GOT3 (cell line): ENCODE measurements around the gene ZNF366.
"Not testable (repeated sequence)": the region's sequence is repeated elsewhere in the genome, so short reads cannot be mapped to it uniquely, and the experiment has no call there.

ENCODE experiments used
- DNase-seq: peaks from one replicate; lab custom pipeline; 2025; ENCODE audit warnings: mixed read lengths; lab: John Stamatoyannopoulos, UW

The ZNF366 gene

GRCh38 chr5:72438141-72438540 lies 69.1 kb downstream of the ZNF366 start:
- no peak for DNase-seq

GRCh38 chr5:72436796-72437471 lies 70.3 kb downstream of the ZNF366 start:
- no peak for DNase-seq

- no peak for DNase-seq
Measured at GRCh38 chr5:72434781-72435437, 72.3 kb downstream of the ZNF366 start.

GRCh38 chr5:72434056-72434780 lies 73.0 kb downstream of the ZNF366 start:
- no peak for DNase-seq

GRCh38 chr5:72433522-72433921 lies 73.7 kb downstream of the ZNF366 start:
- DNase-seq, result no peak

GRCh38 chr5:72428669-72429068 lies 78.5 kb downstream of the ZNF366 start:
- DNase-seq, result no peak

- no peak for DNase-seq
Measured at GRCh38 chr5:72427488-72428437, 79.4 kb downstream of the ZNF366 start.

GRCh38 chr5:72427016-72427415 lies 80.2 kb downstream of the ZNF366 start:
- DNase-seq, result no peak

GRCh38 chr5:72426019-72426418 lies 81.2 kb downstream of the ZNF366 start:
- DNase-seq, result no peak

GRCh38 chr5:72418271-72418670 lies 88.9 kb downstream of the ZNF366 start:
- no peak for DNase-seq

GRCh38 chr5:72417333-72418062 lies 89.7 kb downstream of the ZNF366 start:
- no peak for DNase-seq

GRCh38 chr5:72415616-72416325 lies 91.4 kb downstream of the ZNF366 start:
- DNase-seq, result no peak

- DNase-seq, result no peak
Measured at GRCh38 chr5:72412283-72413055, 94.7 kb downstream of the ZNF366 start.

- no peak for DNase-seq
Measured at GRCh38 chr5:72410688-72411295, 96.4 kb downstream of the ZNF366 start.

- DNase-seq, result no peak
Measured at GRCh38 chr5:72408603-72409002, 98.6 kb downstream of the ZNF366 start.

GRCh38 chr5:72408127-72408526 lies 99.1 kb downstream of the ZNF366 start:
- no peak for DNase-seq

GRCh38 chr5:72407541-72407940 lies 99.7 kb downstream of the ZNF366 start:
- DNase-seq, result no peak

GRCh38 chr5:72407078-72407477 lies 100.1 kb downstream of the ZNF366 start:
- DNase-seq, result no peak

GRCh38 chr5:72404771-72405170 lies 102.4 kb downstream of the ZNF366 start:
- not testable (repeated sequence) for DNase-seq
